ENCODE measurements around the gene PLCL1. TPM values are rescaled to one million over a fixed set of nuclear protein-coding genes. Genes with fewer than 3 reads are reported as not detected.

PLCL1 gene
- total RNA-seq, 6 donors from 2014 or later, result 5.3 to 17.0 (median 8.1) TPM

- Histone ChIP-seq H3K36me3 (no peaks in the 10 kb centered on the region), H3K27me3 (no peaks in the 10 kb centered on the region), H3K4me3 (no peak overlapping the region), H3K4me1 (no peaks in the 10 kb centered on the region), H3K9me3 (no peaks in the 10 kb centered on the region), H3K27ac (no peak overlapping the region)
- ATAC-seq (ENCODE audit: low FRiP score in 2 of 2) (no peak), DNase-seq (no peak)
- TF ChIP-seq EP300 (IDR thresholded peaks at IDR 0.05) (no peak), POLR2A (IDR thresholded peaks at IDR 0.05) (no peak), POLR2AphosphoS5 (IDR thresholded peaks at IDR 0.05) (no peak), CTCF (IDR thresholded peaks at IDR 0.05) (no peak)
- WGBS, 2 donors, result 76 to 98% methylated on average over 2 of the region's 2 CpGs
These were observed 236.4 kb downstream of the PLCL1 start for GRCh38 chr2:198040835-198041234.

DNA sequence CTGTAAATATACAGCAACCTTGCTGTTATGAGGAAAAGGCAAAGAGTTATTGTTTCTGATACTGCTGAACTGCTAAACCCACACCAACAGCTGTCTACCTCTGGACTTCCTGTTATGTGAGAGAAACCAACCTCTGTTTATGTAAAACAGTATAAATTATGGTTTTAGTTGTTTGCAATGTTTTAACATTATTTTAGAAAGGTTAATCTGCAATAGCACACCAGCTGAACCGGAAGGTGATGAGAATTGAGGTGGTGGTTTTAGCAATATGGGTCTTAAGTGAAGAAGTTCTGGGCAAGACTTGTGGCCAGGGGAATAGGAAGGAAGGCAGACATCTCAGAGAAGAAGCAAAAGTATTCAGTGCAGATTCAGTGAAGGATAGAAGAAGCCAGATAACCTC, 237.8 kb downstream of the PLCL1 start:
- WGBS, 2 donors, result 37 to 88% methylated on average over 1 of the region's 1 CpG
- ATAC-seq (ENCODE audit: low FRiP score in 2 of 2), result no peak

DNA sequence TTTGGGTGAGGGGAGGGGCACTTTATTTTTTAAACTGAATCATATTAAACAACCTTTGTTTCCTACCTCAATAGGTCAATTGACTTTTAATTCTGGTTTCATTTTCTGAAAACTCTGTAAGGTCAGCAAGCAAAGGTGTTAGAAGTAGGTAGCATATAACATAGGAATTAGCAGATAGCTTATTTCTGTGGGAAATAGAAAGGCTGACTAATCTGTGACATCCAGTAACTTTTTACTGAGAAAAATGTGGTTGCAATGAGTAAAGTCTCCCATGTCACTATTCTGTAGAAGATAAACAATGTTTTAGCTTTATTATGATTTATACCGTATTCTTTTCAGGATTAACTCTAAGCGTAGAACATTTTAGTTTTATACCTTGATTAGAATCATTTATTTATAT, 240.4 kb downstream of the PLCL1 start:
- Histone ChIP-seq H3K36me3 (no peaks in the 10 kb centered on the region), H3K4me1 (no peaks in the 10 kb centered on the region), H3K4me3 (no peak overlapping the region), H3K27ac (no peak overlapping the region), H3K27me3 (no peaks in the 10 kb centered on the region), H3K9me3 (no peaks in the 10 kb centered on the region)
- no peak for DNase-seq
- ATAC-seq (ENCODE audit: low FRiP score in 2 of 2), result no peak
- no peak for TF ChIP-seq POLR2A (IDR thresholded peaks at IDR 0.05)
- TF ChIP-seq EP300 (IDR thresholded peaks at IDR 0.05), result no peak
- no peak for TF ChIP-seq POLR2AphosphoS5 (IDR thresholded peaks at IDR 0.05)
- TF ChIP-seq CTCF (IDR thresholded peaks at IDR 0.05), result no peak
- 88 to 91% methylated on average over 2 of the region's 2 CpGs for whole genome bisulfite sequencing, 2 donors

More for the DNA sequence above, 237.8 kb downstream of the PLCL1 start:
- Histone ChIP-seq H3K9me3 (no peaks in the 10 kb centered on the region), H3K27me3 (no peaks in the 10 kb centered on the region), H3K27ac (no peak overlapping the region), H3K4me3 (no peak overlapping the region), H3K36me3 (no peaks in the 10 kb centered on the region), H3K4me1 (no peaks in the 10 kb centered on the region)
- DNase-seq, result no peak
- TF ChIP-seq EP300 (IDR thresholded peaks at IDR 0.05) (no peak), CTCF (IDR thresholded peaks at IDR 0.05) (no peak), POLR2A (IDR thresholded peaks at IDR 0.05) (no peak), POLR2AphosphoS5 (IDR thresholded peaks at IDR 0.05) (no peak)

- no peaks in the 10 kb centered on the region for H3K9me3 ChIP-seq
These were observed 240.8 kb downstream of the PLCL1 start for GRCh38 chr2:198045227-198045626.

GRCh38 chr2:198052741-198053140, 248.3 kb downstream of the PLCL1 start:
- no peaks in the 10 kb centered on the region for H3K9me3 ChIP-seq
- ATAC-seq (ENCODE audit: low FRiP score in 2 of 2) (no peak), DNase-seq (no peak)
- no peaks in the 10 kb centered on the region for H3K36me3 ChIP-seq
- no peak overlapping the region for H3K27ac ChIP-seq
- H3K27me3 ChIP-seq, result no peaks in the 10 kb centered on the region
- H3K4me3 ChIP-seq, result no peak overlapping the region
- WGBS, 2 donors, result 84 to 90% methylated on average over 2 of the region's 2 CpGs
- H3K4me1 ChIP-seq, result no peaks in the 10 kb centered on the region
- TF ChIP-seq EP300 (IDR thresholded peaks at IDR 0.05) (no peak), POLR2AphosphoS5 (IDR thresholded peaks at IDR 0.05) (no peak), POLR2A (IDR thresholded peaks at IDR 0.05) (no peak), CTCF (IDR thresholded peaks at IDR 0.05) (no peak)

More at GRCh38 chr2:198045227-198045626, 240.8 kb downstream of the PLCL1 start:
- Histone ChIP-seq H3K36me3 (no peaks in the 10 kb centered on the region), H3K4me3 (no peak overlapping the region), H3K27me3 (no peaks in the 10 kb centered on the region), H3K4me1 (no peaks in the 10 kb centered on the region), H3K27ac (no peak overlapping the region)
- DNase-seq, result no peak
- TF ChIP-seq EP300 (IDR thresholded peaks at IDR 0.05), result no peak
- no peak for ATAC-seq (ENCODE audit: low FRiP score in 2 of 2)
